ENCODE data around the gene GDAP1L1.
"Not testable (repeated sequence)": the region's sequence is repeated elsewhere in the genome, so short reads cannot be mapped to it uniquely, and the experiment has no call there.

GRCh38 chr20:44327748-44328147, 80.6 kb downstream of the GDAP1L1 start:
- not testable (repeated sequence) for TF ChIP-seq EZH2 (IDR thresholded peaks at IDR 0.05); POLR2AphosphoS5 (IDR thresholded peaks at IDR 0.05; ENCODE audit: borderline replicate concordance, low read depth, low read length); FOXP2 (optimal IDR thresholded peaks at IDR 0.05; ENCODE audit: control extremely low read depth, extremely low read length, insufficient read depth)

Measured in SK-N-MC (cell line).